Activated T-helper 1 cell treated with anti-CD3 and anti-CD28 coated beads, Interleukin-12 subunit alpha, Interleukin-12 subunit beta, Interleukin-2, Interleukin-4 antibody, amounts not matched to agents 30 ng/mL and 10 ng/mL and 1 ng/mL, durations not matched to agents 14 hours and 24 hours and 36 hours (primary cell): ENCODE measurements around the gene ZYG11B. TPM values are rescaled to one million over a fixed set of nuclear protein-coding genes. Genes with fewer than 3 reads are reported as not detected.
"Not testable (repeated sequence)": the region's sequence is repeated elsewhere in the genome, so short reads cannot be mapped to it uniquely, and the experiment has no call there.

Experiments used
- DNase-seq: peaks from one replicate; pipeline ENCODE4 v3.0.0; 2021; ENCODE audit warnings: low spot score
- H3K27ac Mint-ChIP-seq: one replicate; pipeline ENCODE4 v1.8.0; 2021; ENCODE audit warnings: mild to moderate bottlenecking, mixed read lengths
- H3K27me3 Mint-ChIP-seq: one replicate; pipeline ENCODE4 v1.8.0; 2022; ENCODE audit warnings: mild to moderate bottlenecking, moderate library complexity, mixed read lengths; ENCODE audit not compliant: insufficient read depth
- H3K36me3 Mint-ChIP-seq: one replicate; pipeline ENCODE4 v1.8.0; 2021; ENCODE audit warnings: low read depth, mixed read lengths
- H3K4me1 Mint-ChIP-seq: one replicate; pipeline ENCODE4 v1.8.0; 2021; ENCODE audit warnings: low read depth, mixed read lengths
- H3K4me3 Mint-ChIP-seq: one replicate; pipeline ENCODE4 v1.8.0; 2021; ENCODE audit warnings: mild to moderate bottlenecking, moderate library complexity, mixed read lengths
- H3K9me3 Mint-ChIP-seq: one replicate; pipeline ENCODE4 v1.8.0; 2021; ENCODE audit warnings: mixed read lengths
- intact Hi-C: fragments of 100-400 bp; cut with micrococcal nuclease; formaldehyde crosslinking; loops from one replicate; pipeline ENCODE4 v1.15.1; 2024
- total RNA-seq: library from RNA; stranded (reverse); gene quantifications from 2 replicates; pipeline ENCODE4 v1.2.3, GENCODE V29; 2022

Gene ZYG11B
- total RNA-seq, 1 donor from 2014 or later = 8.4 TPM

DNA sequence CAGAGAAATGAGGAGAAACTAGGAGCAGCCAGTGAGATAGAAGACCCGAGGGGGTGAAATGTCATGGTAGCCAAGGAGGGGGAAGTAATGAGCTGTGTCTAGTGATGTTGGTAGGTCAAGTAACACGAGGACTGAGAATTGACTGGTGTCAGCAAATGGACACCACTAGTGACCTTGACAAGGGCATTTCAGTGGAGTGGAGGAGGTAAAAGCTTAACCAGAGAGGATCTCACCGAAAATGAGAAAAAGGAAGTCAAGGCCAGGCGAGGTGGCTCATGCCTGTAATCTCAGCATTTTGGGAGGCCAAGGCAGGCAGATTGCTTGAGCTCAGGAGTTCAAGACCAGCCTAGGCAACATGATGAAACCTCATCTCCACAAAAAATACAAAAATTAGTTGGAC is 3.0 kb upstream of the ZYG11B start:
- peaks cover 32% of the 10 kb centered on the region for H3K4me1 Mint-ChIP-seq
- no peak for DNase-seq
- H3K36me3 Mint-ChIP-seq = peaks cover 1% of the 10 kb centered on the region
- H3K4me3 Mint-ChIP-seq = no peak overlapping the region
- H3K27me3 Mint-ChIP-seq = no peaks in the 10 kb centered on the region
- no peaks in the 10 kb centered on the region for H3K9me3 Mint-ChIP-seq
- H3K27ac Mint-ChIP-seq = no peak overlapping the region
- intact Hi-C loops = loop anchor here (10.0 kb wide), 1 partner anchor 1198 kb away; no protein-coding TSS in a partner anchor

DNA sequence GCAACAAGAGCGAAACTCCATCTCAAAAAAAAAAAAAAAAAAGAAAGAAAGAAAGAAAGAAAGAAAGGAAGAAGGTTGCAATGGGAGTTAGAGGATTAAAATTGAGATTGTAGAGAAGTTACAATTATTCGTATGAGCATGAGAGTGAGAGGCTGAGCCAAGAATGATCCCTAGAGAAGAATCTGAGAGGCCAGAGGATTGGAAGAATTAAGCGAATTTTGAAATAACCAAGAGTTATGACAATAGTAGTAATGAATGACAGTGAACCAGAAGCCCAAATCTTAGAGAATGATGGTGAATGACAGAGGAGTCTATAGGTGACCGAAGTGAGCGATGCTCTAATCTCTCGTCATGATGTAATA is 369 bp upstream of the ZYG11B start:
- DNase-seq = no peak
- H3K27ac Mint-ChIP-seq = peak overlapping the region; percentile 80
- peak overlapping the region; percentile 88 for H3K4me3 Mint-ChIP-seq
- intact Hi-C loops = loop anchor here (1.0 to 10.0 kb wide), 11 partner anchors 23 to 1759 kb away; partner anchors contain the start of genes CC2D1B, COA7, CPT2 and LRP8
- H3K9me3 Mint-ChIP-seq = no peaks in the 10 kb centered on the region
- peaks cover 1% of the 10 kb centered on the region for H3K36me3 Mint-ChIP-seq
- no peaks in the 10 kb centered on the region for H3K27me3 Mint-ChIP-seq
- peaks cover 42% of the 10 kb centered on the region for H3K4me1 Mint-ChIP-seq

- Mint-ChIP-seq H3K27ac (peak overlapping the region; percentile 82), H3K27me3 (no peaks in the 10 kb centered on the region), H3K9me3 (no peaks in the 10 kb centered on the region), H3K4me1 (peaks cover 42% of the 10 kb centered on the region), H3K4me3 (peak overlapping the region; percentile 88), H3K36me3 (peaks cover 1% of the 10 kb centered on the region)
- no peak for DNase-seq
- intact Hi-C loops = loop anchor here (2.0 to 10.0 kb wide), 6 partner anchors 174 to 1760 kb away; partner anchors contain the start of genes CPT2, LRP8, SCP2 and TUT4
Measured at GRCh38 chr1:52727114-52727586, 897 bp downstream of the ZYG11B start.

GRCh38 chr1:52727956-52728656 is 1.9 kb downstream of the ZYG11B start:
- no peak overlapping the region for H3K27ac Mint-ChIP-seq
- peaks cover 1% of the 10 kb centered on the region for H3K36me3 Mint-ChIP-seq
- no peak for DNase-seq
- no peaks in the 10 kb centered on the region for H3K27me3 Mint-ChIP-seq
- peak overlapping the region; percentile 88 for H3K4me3 Mint-ChIP-seq
- H3K4me1 Mint-ChIP-seq = peaks cover 42% of the 10 kb centered on the region
- no peaks in the 10 kb centered on the region for H3K9me3 Mint-ChIP-seq
- intact Hi-C loops = loop anchor here (2.0 to 10.0 kb wide), 6 partner anchors 175 to 1761 kb away; partner anchors contain the start of genes CPT2, LRP8, SCP2 and TUT4

DNA sequence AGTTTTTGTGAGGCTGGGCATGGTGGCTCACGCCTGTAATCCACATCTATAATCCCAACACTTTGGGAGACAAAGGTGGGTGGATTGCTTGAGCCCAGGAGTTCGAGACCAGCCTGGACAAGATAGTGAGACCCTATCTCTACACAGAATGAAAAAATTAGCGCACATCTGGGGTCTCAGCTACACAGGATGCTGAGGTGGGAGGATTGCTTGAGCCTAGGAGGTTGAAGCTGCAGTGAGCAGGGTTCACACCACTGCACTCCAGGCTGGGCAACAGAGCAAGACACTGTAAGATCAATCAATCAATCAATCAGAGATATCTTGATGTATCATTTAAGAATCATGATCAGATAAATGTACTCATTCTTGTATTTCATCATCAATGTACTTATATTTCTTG is 7.1 kb downstream of the ZYG11B start:
- H3K4me3 Mint-ChIP-seq = no peak overlapping the region
- intact Hi-C loops = no loop called here
- H3K27me3 Mint-ChIP-seq = no peaks in the 10 kb centered on the region
- H3K27ac Mint-ChIP-seq = no peak overlapping the region
- H3K4me1 Mint-ChIP-seq = peaks cover 9% of the 10 kb centered on the region
- no peaks in the 10 kb centered on the region for H3K36me3 Mint-ChIP-seq
- H3K9me3 Mint-ChIP-seq = no peaks in the 10 kb centered on the region
- DNase-seq = no peak

GRCh38 chr1:52735371-52735770 is 9.1 kb downstream of the ZYG11B start:
- H3K36me3 Mint-ChIP-seq, H3K4me3 Mint-ChIP-seq, H3K4me1 Mint-ChIP-seq, intact Hi-C loops, H3K27me3 Mint-ChIP-seq, H3K27ac Mint-ChIP-seq, H3K9me3 Mint-ChIP-seq, DNase-seq: not testable (repeated sequence)

DNA sequence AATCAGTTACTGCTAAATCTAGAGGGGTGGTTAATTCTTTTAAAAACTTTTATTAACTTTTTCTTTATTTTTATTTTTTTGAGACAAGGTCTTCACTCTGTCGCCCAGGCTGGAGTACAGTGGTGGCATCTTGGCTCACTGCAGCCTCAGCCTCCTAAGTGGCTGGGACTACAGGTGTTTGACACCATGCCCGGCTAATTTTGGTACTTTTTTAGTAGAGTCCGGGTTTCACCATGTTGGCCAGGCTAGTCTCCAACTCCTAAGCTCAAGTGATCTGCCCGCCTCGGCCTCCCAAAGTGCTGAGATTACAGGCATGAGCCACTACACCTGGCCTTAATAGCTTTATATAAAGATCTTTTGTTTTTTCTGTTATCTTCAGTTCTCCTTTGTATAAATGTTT is 11.9 kb downstream of the ZYG11B start:
- DNase-seq = no peak
- Mint-ChIP-seq H3K9me3 (no peaks in the 10 kb centered on the region), H3K27me3 (no peaks in the 10 kb centered on the region), H3K27ac (no peak overlapping the region), H3K4me3 (no peak overlapping the region), H3K4me1 (peaks cover 6% of the 10 kb centered on the region), H3K36me3 (no peaks in the 10 kb centered on the region)
- intact Hi-C loops = no loop called here

GRCh38 chr1:52738893-52739292 is 12.6 kb downstream of the ZYG11B start:
- no peaks in the 10 kb centered on the region for H3K27me3 Mint-ChIP-seq
- H3K27ac Mint-ChIP-seq = no peak overlapping the region
- intact Hi-C loops = no loop called here
- H3K36me3 Mint-ChIP-seq = no peaks in the 10 kb centered on the region
- H3K4me3 Mint-ChIP-seq = no peak overlapping the region
- no peaks in the 10 kb centered on the region for H3K9me3 Mint-ChIP-seq
- H3K4me1 Mint-ChIP-seq = peaks cover 6% of the 10 kb centered on the region
- no peak for DNase-seq

DNA sequence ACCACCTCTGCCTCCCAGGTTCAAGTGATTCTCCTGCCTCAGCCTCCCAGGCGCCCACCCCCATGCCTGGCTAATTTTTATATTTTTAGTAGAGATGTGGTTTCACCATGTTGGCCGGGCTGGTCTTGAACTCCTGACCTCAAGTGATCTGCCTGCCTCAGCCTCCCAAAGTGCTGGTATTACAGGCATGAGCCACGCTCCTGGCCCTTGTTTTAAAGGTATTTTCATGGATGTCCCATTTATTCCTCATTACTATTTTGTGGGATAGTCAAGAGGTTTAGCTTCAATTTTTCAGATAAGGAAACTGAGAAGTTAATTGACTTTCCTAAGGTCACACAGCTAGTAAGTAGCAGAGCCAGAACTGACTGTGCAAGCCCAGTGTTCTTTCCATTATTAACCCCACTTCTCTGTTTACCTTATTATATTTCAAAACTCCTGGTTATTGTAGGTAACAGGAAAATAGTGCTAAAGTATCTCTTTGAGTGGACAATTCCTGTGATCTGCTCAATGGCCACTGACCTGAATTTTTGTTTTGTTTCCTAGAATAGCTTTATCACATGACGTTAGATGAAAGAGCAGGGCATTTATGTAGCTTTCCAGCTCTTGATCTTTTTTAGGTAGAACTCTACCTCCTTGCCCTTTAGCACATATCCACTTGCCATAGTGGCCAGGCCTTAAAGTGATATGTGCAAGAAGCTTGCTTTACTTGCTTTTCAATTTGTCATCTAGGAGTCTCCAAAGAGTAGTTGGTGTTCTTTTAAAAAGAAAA is 13.6 kb downstream of the ZYG11B start:
- Mint-ChIP-seq H3K36me3 (no peaks in the 10 kb centered on the region), H3K4me1 (peaks cover 6% of the 10 kb centered on the region), H3K9me3 (no peaks in the 10 kb centered on the region), H3K4me3 (no peak overlapping the region), H3K27me3 (no peaks in the 10 kb centered on the region), H3K27ac (no peak overlapping the region)
- DNase-seq = no peak
- intact Hi-C loops = no loop called here

- Mint-ChIP-seq H3K27me3 (no peaks in the 10 kb centered on the region), H3K36me3 (no peaks in the 10 kb centered on the region), H3K4me3 (no peak overlapping the region), H3K4me1 (peaks cover 6% of the 10 kb centered on the region), H3K9me3 (no peaks in the 10 kb centered on the region), H3K27ac (no peak overlapping the region)
- DNase-seq = no peak
- intact Hi-C loops = no loop called here
Measured at GRCh38 chr1:52741259-52741658, 15.0 kb downstream of the ZYG11B start.

GRCh38 chr1:52746189-52746588 is 19.9 kb downstream of the ZYG11B start:
- Mint-ChIP-seq H3K27ac (no peak overlapping the region), H3K4me1 (peaks cover 6% of the 10 kb centered on the region), H3K9me3 (no peaks in the 10 kb centered on the region), H3K27me3 (peaks cover 2% of the 10 kb centered on the region), H3K36me3 (no peaks in the 10 kb centered on the region), H3K4me3 (no peak overlapping the region)
- DNase-seq = no peak
- intact Hi-C loops = no loop called here

GRCh38 chr1:52747450-52747849 is 21.2 kb downstream of the ZYG11B start:
- intact Hi-C loops = no loop called here
- peaks cover 2% of the 10 kb centered on the region for H3K27me3 Mint-ChIP-seq
- H3K9me3 Mint-ChIP-seq = no peaks in the 10 kb centered on the region
- no peak overlapping the region for H3K27ac Mint-ChIP-seq
- DNase-seq = no peak
- no peaks in the 10 kb centered on the region for H3K36me3 Mint-ChIP-seq
- no peaks in the 10 kb centered on the region for H3K4me1 Mint-ChIP-seq
- H3K4me3 Mint-ChIP-seq = no peak overlapping the region

DNA sequence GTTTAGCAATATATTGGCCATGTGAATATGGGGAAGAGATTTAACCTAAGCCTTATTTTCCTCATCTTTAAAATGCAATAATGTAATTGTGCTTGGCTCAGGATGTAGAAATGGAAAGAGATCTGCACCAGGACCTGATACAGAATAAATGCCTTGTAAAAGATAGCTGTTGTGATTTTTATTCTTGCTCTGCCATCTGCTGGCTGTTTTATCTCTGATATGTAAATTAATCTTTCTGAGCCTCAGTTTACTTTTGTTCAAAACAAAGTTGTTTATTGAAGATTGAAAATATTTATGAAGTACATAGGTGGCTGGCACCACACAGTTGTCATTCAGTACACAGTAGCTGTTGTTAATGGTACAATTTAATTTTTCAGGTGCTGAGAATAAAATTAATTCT is 21.9 kb downstream of the ZYG11B start:
- DNase-seq = no peak
- no peaks in the 10 kb centered on the region for H3K9me3 Mint-ChIP-seq
- no peak overlapping the region for H3K4me3 Mint-ChIP-seq
- H3K27me3 Mint-ChIP-seq = peaks cover 2% of the 10 kb centered on the region
- intact Hi-C loops = loop anchor here (1.0 kb wide), 1 partner anchor 45 kb away; no protein-coding TSS in a partner anchor
- no peaks in the 10 kb centered on the region for H3K4me1 Mint-ChIP-seq
- H3K27ac Mint-ChIP-seq = no peak overlapping the region
- no peaks in the 10 kb centered on the region for H3K36me3 Mint-ChIP-seq
